IPS-20b (cell line): ENCODE results near the gene RET.
A peak's percentile ranks its signal among the peaks of the same experiment; 100 is the strongest.

ENCODE experiments used
- H3K27ac ChIP-seq: one replicate; pipeline ENCODE4 v1.5.1; 2013; ENCODE audit warnings: low read length
- H3K27me3 ChIP-seq: 2 replicates; pipeline ENCODE4 v1.6.1; 2013; ENCODE audit warnings: mild to moderate bottlenecking, low read length, inconsistent platforms; ENCODE audit not compliant: insufficient read depth
- H3K36me3 ChIP-seq: 2 replicates; pipeline ENCODE4 v1.6.1; 2013; ENCODE audit warnings: low read depth, mild to moderate bottlenecking, inconsistent platforms, low read length, moderate library complexity; ENCODE audit not compliant: insufficient read depth
- H3K4me1 ChIP-seq: 2 replicates; pipeline ENCODE4 v1.6.1; 2013; ENCODE audit warnings: mild to moderate bottlenecking, control low read depth, inconsistent platforms, low read length, moderate library complexity; ENCODE audit not compliant: insufficient read depth
- H3K4me3 ChIP-seq: 2 replicates; pipeline ENCODE4 v1.5.1; 2013; ENCODE audit warnings: mild to moderate bottlenecking, low read length, inconsistent platforms
- H3K9ac ChIP-seq: 2 replicates; pipeline ENCODE4 v1.6.1; 2013; ENCODE audit warnings: low read depth, mild to moderate bottlenecking, inconsistent platforms, low read length, moderate library complexity
- H3K9me3 ChIP-seq: 2 replicates; pipeline ENCODE4 v1.6.1; 2013; ENCODE audit warnings: mild to moderate bottlenecking, low read depth, low read length, inconsistent platforms; ENCODE audit not compliant: insufficient read depth

RET gene

GRCh38 chr10:43076876-43077420, at the start of gene RET:
Gene RET (plus strand): TSS chr10:43077069. CDS start chr10:43077259, 190 bp downstream.
- H3K27ac ChIP-seq, result no peak within 1 kb of the TSS
- no peaks in the 10 kb centered on the region for H3K36me3 ChIP-seq
- peak within 1 kb of the TSS; percentile 69 for H3K4me3 ChIP-seq
- no peaks in the 10 kb centered on the region for H3K9me3 ChIP-seq
- H3K4me1 ChIP-seq, result no peaks in the 10 kb centered on the region
- H3K9ac ChIP-seq, result 0 out of 2 replicates have a peak within 1 kb of the TSS, but pooled peaks have one; percentile 34
- peaks cover 47% of the 10 kb centered on the region for H3K27me3 ChIP-seq

DNA sequence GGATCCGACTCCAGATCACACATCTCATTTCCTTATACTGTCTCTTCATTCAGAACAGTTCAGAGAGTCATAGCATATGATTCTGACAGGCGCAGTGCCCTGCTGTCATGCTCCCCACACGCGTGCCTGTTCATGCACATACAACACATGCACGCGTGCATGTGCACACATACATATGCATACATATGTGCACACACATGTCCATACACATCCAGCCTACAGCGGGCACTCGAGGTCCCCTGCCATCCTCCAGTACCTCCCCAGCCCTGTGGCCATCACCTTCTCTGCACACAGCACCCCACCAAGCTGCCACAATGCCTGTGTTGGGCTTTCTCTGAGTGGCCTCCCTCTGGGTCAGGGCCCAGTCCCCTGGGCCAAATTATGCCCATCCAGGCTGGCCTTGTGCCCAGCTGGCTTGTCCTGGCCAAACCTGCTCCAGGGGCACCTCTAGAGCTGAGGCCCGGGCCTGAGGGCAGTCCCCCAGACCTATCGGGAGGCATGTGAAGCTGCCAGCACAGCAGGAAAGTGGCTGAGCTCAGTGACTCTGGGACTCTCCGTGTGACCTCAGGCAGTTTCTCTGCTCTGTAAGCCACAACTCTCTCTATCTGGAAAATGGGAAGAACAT, 49.4 kb upstream of the RET start:
- peaks cover 7% of the 10 kb centered on the region; the same call in 1 of the 2 replicates for H3K9me3 ChIP-seq
- H3K36me3 ChIP-seq, result no peaks in the 10 kb centered on the region
- peaks cover 16% of the 10 kb centered on the region for H3K4me1 ChIP-seq
- H3K4me3 ChIP-seq, result peak overlapping the region; percentile 70; the same call in 1 of the 2 replicates
- H3K27ac ChIP-seq, result no peak overlapping the region
- H3K27me3 ChIP-seq, result peaks cover 58% of the 10 kb centered on the region
- no peak overlapping the region for H3K9ac ChIP-seq

GRCh38 chr10:43028143-43028542, 48.7 kb upstream of the RET start:
- Histone ChIP-seq H3K4me3 (no peak overlapping the region), H3K4me1 (peaks cover 16% of the 10 kb centered on the region), H3K9me3 (peaks cover 13% of the 10 kb centered on the region), H3K27me3 (peaks cover 58% of the 10 kb centered on the region), H3K9ac (no peak overlapping the region), H3K27ac (no peak overlapping the region), H3K36me3 (no peaks in the 10 kb centered on the region)

DNA sequence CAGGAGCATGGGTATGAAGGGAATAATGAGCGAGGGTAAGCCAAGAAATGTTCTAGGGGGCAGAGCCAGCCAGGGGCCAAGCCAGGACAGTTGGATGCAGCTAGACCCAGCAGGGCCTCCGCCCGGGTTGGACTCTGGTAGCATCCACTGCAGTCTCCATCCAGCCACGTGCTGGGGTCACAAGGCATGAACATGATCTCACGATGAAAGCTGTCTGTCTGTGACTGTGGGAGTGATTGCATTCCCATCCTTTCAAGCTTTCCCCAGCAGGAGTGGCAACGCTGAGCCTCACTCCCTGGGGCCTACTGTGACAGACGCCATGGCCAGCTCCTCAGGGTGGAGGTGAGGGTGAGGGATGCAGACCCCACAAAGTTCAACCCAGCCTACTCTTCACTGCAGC, 47.8 kb upstream of the RET start:
- no peak overlapping the region for H3K9ac ChIP-seq
- H3K27me3 ChIP-seq, result peaks cover 55% of the 10 kb centered on the region
- H3K4me1 ChIP-seq, result peaks cover 16% of the 10 kb centered on the region
- no peak overlapping the region for H3K27ac ChIP-seq
- no peak overlapping the region for H3K4me3 ChIP-seq
- peaks cover 14% of the 10 kb centered on the region for H3K9me3 ChIP-seq
- no peaks in the 10 kb centered on the region for H3K36me3 ChIP-seq

DNA sequence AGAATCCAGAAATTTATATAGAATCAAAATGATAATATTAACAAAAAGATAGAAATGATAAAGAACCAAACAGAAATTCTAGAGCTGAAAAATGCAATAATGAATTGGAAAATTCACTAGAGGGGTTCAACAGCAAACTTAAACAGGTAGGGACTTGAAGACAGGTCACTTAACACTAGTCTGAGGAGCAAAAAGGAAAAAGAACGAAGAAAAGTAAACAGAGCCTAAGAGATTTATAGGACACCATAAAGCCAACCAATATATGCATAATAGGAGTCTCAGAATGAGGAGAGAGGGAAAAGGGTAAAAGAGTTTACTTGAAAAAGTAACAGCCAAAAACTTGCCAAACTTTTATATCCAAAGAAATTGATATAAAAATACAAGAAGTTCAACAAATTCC, 44.3 kb upstream of the RET start:
- H3K36me3 ChIP-seq, result no peaks in the 10 kb centered on the region
- H3K9ac ChIP-seq, result no peak overlapping the region
- peaks cover 14% of the 10 kb centered on the region for H3K9me3 ChIP-seq
- no peak overlapping the region for H3K27ac ChIP-seq
- H3K4me1 ChIP-seq, result no peaks in the 10 kb centered on the region; the same call in 1 of the 2 replicates
- peaks cover 20% of the 10 kb centered on the region for H3K27me3 ChIP-seq
- H3K4me3 ChIP-seq, result no peak overlapping the region

DNA sequence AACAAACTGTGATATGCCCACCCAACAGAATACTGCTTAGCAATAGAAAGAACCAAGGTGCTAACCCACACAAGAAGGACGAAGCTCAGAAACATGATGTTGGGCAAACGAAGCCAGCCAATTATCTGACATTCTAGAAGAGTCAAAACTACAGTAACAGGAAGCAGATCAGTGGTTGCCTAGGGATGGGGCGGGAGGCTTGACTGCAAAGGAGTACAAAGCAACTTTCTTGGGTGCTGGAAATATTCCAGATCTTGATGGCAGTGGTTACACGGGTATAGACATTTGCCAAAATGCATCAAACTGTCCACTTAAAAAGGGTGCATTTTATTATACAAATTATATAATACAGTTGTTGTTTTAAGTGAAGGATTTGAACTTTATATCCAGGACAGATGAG, 41.1 kb upstream of the RET start:
- Histone ChIP-seq H3K27ac (no peak overlapping the region), H3K9me3 (peaks cover 14% of the 10 kb centered on the region), H3K36me3 (no peaks in the 10 kb centered on the region), H3K4me1 (no peaks in the 10 kb centered on the region), H3K27me3 (no peaks in the 10 kb centered on the region), H3K9ac (no peak overlapping the region), H3K4me3 (no peak overlapping the region)

DNA sequence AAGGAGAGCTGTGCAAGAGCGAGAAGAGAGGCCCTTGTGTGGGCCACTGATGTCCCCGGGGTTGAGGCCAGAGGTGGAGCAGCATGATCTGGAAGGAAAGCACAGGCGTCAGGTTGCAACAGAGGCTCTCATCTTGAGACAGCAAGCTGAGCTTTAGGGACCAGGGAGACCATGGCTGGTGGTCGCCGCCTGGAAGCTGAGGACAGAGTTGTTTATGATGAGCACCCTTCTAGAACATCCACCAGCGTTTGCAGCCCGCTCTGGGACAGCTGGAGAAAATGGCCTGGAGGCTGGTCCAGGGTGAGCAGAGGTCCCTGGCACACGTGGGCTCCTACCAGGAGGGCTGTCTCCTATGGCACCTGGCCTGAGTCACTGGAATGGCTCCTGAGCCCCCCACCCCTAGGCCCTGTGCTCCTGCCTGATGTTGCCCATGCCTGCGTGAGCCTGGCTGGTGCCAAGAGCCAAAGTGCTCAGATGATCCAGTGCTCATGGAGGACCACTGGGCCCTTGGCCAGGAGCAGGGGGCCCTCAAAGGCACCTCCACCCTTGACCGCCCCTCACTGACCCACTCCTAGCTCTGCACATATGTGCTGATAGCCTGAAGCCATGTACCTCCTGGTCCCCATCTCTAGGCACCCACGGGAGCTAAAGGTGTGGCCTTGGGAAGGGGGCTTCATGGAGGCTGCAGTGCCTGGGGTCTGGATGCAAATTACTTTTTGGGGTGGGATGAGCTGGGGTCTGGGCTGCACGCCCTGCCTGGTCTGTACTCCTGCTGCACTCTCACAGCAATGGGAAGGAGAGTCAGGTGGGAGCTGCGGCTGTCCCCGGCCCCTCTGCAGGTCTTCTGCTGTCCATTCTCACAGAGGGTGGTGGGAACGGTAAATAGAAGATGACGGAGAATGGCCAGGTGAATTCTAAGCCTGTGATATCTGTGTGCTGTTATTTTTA, 40.1 kb upstream of the RET start:
- Histone ChIP-seq H3K27ac (no peak overlapping the region), H3K27me3 (no peaks in the 10 kb centered on the region), H3K4me3 (no peak overlapping the region), H3K36me3 (no peaks in the 10 kb centered on the region), H3K9ac (no peak overlapping the region), H3K9me3 (peaks cover 14% of the 10 kb centered on the region), H3K4me1 (no peaks in the 10 kb centered on the region)

- Histone ChIP-seq H3K27ac (no peak overlapping the region), H3K36me3 (no peaks in the 10 kb centered on the region), H3K9me3 (peaks cover 7% of the 10 kb centered on the region), H3K9ac (no peak overlapping the region), H3K27me3 (no peaks in the 10 kb centered on the region), H3K4me1 (no peaks in the 10 kb centered on the region), H3K4me3 (no peak overlapping the region)
Measured at GRCh38 chr10:43037440-43037839, 39.4 kb upstream of the RET start.

DNA sequence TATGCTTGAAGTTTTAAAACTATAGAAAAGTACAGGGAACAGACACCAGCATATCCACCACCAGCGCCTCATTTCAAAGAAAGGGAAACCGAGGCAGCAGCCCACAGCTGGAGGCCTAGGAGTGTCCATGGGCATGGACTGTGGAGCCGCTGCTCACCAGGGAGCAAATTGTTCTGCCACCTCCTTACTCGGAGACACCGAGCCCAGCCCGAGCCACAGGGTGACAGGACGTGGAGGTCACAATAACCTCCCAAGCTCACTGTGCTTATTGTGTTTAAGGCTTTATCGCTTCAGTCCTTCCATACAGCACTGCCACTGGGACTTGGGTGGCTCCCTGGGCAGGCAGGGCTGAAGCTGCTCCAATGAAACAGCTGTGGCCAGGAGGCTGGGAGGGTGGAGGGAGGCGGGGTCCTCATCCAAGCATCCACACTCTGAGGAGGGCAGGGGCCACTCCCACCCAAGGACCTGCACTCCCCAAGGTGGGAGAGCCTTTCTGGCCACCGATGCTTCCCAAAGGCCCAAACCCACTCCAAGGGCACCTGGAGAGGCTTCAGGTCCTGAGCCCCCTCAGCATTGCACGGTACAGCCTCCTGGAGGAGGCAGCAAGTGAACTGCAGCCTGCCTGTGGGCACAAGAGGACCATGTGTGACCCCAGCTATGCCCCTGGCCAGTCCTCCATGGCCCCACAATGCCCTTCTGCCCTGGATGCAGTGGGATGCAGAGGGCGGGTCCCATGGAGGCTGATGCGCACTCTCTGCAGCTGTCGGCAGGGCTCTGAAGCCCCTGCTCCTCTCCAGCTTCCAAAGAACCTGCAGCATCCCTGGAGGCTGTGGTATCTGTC, 38.7 kb upstream of the RET start:
- no peaks in the 10 kb centered on the region for H3K36me3 ChIP-seq
- no peaks in the 10 kb centered on the region for H3K27me3 ChIP-seq
- no peaks in the 10 kb centered on the region; the same call in 1 of the 2 replicates for H3K4me1 ChIP-seq
- no peak overlapping the region for H3K9ac ChIP-seq
- H3K9me3 ChIP-seq, result peaks cover under 1% of the 10 kb centered on the region; the same call in 1 of the 2 replicates
- H3K4me3 ChIP-seq, result no peak overlapping the region
- H3K27ac ChIP-seq, result no peak overlapping the region

- Histone ChIP-seq H3K36me3 (no peaks in the 10 kb centered on the region), H3K9ac (no peak overlapping the region), H3K4me3 (no peak overlapping the region), H3K27me3 (no peaks in the 10 kb centered on the region), H3K9me3 (no peaks in the 10 kb centered on the region), H3K4me1 (peaks cover 5% of the 10 kb centered on the region; the same call in 1 of the 2 replicates), H3K27ac (no peak overlapping the region)
Measured at GRCh38 chr10:43038783-43039623, 37.9 kb upstream of the RET start.
